Hypothalamus (tissue), 51 donors: ENCODE data around the gene ZNF419.
"Not testable (repeated sequence)": the region's sequence is repeated elsewhere in the genome, so short reads cannot be mapped to it uniquely, and the experiment has no call there.

Source experiments
- DNase-seq, 51 donors: peaks; one replicate each; lab custom pipeline; 2025; lab: John Stamatoyannopoulos, UW

Gene ZNF419

DNA sequence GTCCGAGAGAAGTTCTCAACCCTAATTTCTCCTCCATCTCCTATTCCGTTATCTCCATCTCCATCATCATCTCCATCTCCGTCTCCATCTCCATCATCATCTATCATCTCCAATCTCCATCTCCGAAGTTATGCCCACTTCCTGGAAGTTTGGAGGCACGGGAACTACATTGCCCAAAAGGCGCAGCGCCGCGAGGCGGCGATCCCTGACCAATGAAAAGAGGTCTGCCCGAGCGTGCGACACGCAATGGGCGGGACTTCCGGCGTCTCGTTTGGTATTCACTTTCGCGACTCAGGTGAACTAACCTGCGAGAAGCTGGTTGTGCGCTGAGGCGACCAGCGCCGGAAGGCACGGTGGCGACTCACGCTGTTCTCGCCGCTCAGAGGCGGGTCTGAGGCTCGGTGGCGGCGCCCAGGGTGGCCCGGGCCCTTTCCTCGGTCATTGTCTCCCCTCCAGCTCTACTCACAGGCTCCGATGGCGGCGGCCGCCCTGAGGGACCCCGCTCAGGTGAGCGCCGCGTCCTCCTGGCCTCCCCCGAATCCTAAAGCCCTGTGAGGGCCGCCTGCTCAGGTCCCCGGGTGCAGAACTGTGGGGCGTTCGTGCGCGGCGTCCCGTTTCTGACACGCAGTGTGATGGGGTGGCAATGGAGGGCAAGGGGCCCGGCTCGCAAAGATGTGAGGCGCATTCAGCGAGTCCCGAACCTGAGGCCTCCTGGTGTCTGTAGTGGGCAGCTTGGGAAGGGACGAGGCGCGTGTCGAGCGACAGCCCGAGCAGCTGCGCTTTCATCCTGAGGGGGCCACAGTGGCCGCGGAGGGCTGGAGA, at the start of gene ZNF419:
Gene ZNF419 (plus strand): TSS at position 274 of the 822 bp plus-strand sequence. CDS start 201 bp downstream, at position 475.
- DNase-seq = peak; percentile 19 to 95 (median 83)

GRCh38 chr19:57437931-57438330, 49.6 kb upstream of the ZNF419 start:
- peak in 1 of 51 donors; percentile 2 for DNase-seq

- DNase-seq = no peak
Measured at GRCh38 chr19:57438925-57439324, 48.6 kb upstream of the ZNF419 start.

DNA sequence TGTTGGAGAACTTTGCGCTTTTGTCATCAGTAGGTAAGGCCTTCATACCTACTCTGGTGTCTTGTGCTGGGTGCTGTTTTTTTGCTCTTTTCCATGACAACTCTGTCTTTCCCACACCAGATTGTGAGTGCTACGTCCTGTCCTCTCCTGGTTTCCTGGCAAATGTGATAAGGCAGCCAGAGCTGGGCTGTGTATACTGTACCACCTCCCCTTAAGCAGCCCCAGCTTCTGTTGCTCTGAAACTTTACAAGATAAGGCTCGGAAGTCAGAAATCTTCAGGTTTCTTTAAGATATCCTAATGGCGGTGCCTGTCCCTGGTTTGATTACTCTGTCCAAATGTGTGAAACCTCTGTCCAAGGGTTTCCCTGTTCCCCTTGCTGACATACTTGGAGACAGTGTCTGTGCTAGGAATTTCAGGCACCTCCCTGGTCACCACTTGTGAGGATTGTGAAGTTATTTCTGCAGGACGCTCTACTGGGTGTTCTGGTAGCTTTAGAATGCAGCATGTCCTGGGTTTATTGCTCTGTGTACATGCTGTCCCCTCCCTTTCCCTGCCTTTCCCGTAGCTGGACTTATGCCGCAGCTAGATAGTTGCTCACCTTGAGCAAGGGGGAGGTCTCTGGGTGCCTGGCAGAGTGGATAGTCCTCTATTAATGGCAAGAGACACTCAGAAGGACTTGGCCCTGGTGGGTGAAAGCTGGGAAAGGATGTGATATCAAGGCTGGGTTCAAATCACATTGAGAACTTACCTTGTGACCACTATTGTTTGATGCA, 45.4 kb upstream of the ZNF419 start:
- no peak for DNase-seq

GRCh38 chr19:57443121-57443696, 44.3 kb upstream of the ZNF419 start:
- DNase-seq = no peak

DNA sequence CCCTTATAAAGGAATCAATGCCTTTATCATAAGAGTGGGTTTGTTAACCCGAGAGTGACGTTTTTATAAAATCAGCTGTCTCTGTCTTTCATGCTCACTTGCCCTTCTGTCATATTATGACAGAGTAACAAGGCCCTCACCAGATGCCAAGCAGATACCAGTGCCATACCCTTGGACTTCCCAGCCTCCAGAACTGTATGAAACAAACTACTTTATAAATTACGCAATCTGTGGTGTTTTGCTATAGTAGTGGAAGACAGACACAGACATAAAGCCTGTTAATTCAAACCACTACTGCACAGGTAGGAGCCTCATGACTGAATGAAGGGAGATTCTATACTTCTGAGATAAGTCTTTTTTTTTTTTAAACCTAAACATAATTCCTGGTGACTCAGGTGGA, 35.2 kb upstream of the ZNF419 start:
- DNase-seq = no peak

- no peak for DNase-seq
Measured at GRCh38 chr19:57465680-57466381, 21.7 kb upstream of the ZNF419 start.

DNA sequence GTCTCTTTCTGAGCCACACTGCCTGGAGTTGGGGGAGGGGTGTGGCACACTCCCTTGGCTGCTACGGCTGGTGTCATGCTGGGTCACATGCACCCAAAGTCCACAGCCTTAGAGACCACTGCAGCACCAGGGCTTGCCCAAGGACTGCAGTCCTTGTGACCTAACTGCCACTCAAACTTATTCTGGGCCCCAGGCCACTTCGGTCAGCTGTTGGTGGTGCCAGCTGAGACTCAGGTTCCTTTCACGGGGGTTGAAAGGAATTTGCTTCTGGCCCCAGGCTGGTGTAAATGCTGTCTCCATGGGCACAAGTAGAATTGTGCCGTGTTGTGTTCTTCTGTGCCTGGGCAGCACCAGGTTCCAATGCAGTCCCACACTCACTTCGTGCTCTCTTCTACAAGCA, 21.1 kb upstream of the ZNF419 start:
- DNase-seq = peak in 3 of 51 donors; percentile 1 to 12 (median 4)

- no peak for DNase-seq
Measured at GRCh38 chr19:57473646-57474045, 13.9 kb upstream of the ZNF419 start.

GRCh38 chr19:57477191-57478008, 10.2 kb upstream of the ZNF419 start, which contains the start of gene ZNF772:
Gene ZNF772 (minus strand): TSS chr19:57477566. CDS start chr19:57477309, 257 bp downstream.
- DNase-seq = peak; percentile 16 to 96 (median 82)

- not testable (repeated sequence) for DNase-seq
Measured at GRCh38 chr19:57488299-57488644, 722 bp downstream of the ZNF419 start.

DNA sequence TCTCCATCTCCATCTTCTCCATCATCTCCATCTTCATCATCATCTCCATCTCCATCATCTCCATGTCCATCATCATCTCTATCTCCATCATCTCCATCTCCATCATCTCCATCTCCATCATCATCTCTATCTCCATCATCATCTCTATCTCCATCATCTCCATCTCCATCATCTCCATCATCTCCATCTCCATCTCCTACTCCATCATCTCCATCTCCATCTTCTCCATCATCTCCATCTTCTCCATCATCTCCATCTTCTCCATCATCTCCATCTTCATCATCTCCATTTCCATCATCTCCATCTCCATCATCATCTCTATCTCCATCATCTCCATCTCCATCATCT, 11.8 kb downstream of the ZNF419 start:
- DNase-seq = not testable (repeated sequence)

DNA sequence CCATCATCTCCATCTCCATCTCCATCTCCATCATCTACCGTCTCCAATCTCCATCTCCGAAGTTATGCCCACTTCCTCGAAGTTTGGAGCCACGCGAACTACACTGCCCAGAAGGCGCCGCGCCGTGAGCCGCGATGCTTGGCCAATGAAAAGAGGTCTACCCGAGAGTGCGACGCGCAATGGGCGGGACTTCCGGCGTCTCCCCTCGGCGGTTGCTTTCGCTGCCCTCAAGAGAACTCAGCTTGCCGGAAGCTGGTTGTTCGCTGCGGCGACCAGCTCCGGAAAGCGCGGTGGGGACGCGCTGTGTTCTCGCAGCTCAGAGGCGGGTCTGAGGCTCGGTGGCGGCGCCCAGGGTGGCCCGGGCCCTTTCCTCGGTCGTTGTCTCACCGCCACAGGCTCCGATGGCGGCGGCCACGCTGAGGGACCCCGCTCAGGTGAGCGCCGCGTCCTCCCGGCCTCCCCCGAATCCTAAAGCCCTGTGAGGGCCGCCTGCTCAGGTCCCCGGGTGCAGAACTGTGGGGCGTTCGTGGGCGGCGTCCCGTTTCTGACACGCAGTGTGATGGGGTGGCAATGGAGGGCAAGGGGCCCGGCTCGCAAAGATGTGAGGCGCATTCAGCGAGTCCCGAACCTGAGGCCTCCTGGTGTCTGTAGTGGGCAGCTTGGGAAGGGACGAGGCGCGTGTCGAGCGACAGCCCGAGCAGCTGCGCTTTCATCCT, 12.3 kb downstream of the ZNF419 start, which contains the start of gene ZNF773:
Gene ZNF773 (plus strand): TSS at position 259 of the 716 bp plus-strand sequence. CDS start 143 bp downstream, at position 402.
- peak; percentile 4 to 89 (median 72) for DNase-seq

GRCh38 chr19:57500400-57500799, 12.8 kb downstream of the ZNF419 start:
- DNase-seq = not testable (repeated sequence)

GRCh38 chr19:57506163-57506562, 18.6 kb downstream of the ZNF419 start:
- DNase-seq = no peak

GRCh38 chr19:57511484-57511883, 23.9 kb downstream of the ZNF419 start:
- no peak for DNase-seq

- DNase-seq = no peak
Measured at GRCh38 chr19:57512845-57513244, 25.3 kb downstream of the ZNF419 start.

DNA sequence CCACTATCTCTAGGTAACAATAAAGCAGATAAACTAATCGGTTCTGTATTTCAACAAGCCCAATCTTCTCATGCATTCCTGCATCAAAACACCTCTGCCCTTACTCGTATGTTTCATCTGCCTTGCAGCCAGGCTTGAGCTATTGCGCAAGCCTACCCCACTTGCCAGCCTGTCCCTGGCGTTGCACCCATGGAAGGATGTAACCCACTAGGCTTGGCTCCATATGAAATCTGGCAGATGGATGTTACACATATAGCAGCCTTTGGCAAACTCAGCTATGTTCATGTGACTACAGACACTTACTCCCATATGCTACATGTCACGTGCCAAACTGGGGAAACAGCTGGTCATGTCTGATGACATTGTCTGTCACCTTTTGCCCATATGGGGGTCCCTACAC, 27.7 kb downstream of the ZNF419 start:
- DNase-seq = no peak

GRCh38 chr19:57518021-57518420, 30.5 kb downstream of the ZNF419 start:
- not testable (repeated sequence) for DNase-seq
